CD4-positive, alpha-beta T cell (primary cell): ENCODE data around the gene JAZF1. TPM values are rescaled to one million over a fixed set of nuclear protein-coding genes. Genes with fewer than 3 reads are reported as not detected.

Experiments
- ATAC-seq: fragments of 200-7000 bp; cut with Tn5 transposase; one replicate; pipeline ENCODE4 v1.10.0; 2022; ENCODE audit warnings: mild to moderate bottlenecking; ENCODE audit not compliant: poor library complexity
- CTCF ChIA-PET: fragments of 350-600 bp; sonication (Branson Sonifier 250); formaldehyde crosslinking; loops from one replicate; lab custom pipeline; 2021; ENCODE audit warnings: antibody characterized with exemption, inconsistent platforms; lab: Charles Lee
- POLR2A ChIA-PET: fragments of 350-600 bp; sonication (Branson Sonifier 250); formaldehyde crosslinking; loops from one replicate; lab custom pipeline; 2021; ENCODE audit warnings: antibody characterized with exemption, inconsistent platforms; lab: Charles Lee
- DNase-seq, 14 experiments: peaks; one replicate each; pipeline ENCODE4 v3.0.0-alpha.2; 2013 to 2020; ENCODE audit warnings: mixed read lengths in 2 of 14
- H3K27ac ChIP-seq, 2 donors: one replicate each; pipeline versions ENCODE4 v1.5.1 to v1.7.0; 2013; ENCODE audit warnings: low read length in 2 of 2, low read depth in 1 of 2, mild to moderate bottlenecking in 1 of 2
- H3K27me3 ChIP-seq, 2 experiments: 1 replicate in 1 of 2; 2 replicates in 1 of 2; pipeline versions ENCODE4 v1.6.1 to v1.7.0; 2013; ENCODE audit warnings: low read length in 2 of 2, control low read depth in 1 of 2, mild to moderate bottlenecking in 1 of 2, moderate library complexity in 1 of 2; ENCODE audit not compliant: insufficient read depth in 2 of 2, control insufficient read depth in 1 of 2
- H3K36me3 ChIP-seq: one replicate; pipeline ENCODE4 v1.6.1; 2013; ENCODE audit warnings: low read length, control low read depth; ENCODE audit not compliant: insufficient read depth
- H3K4me1 ChIP-seq: one replicate; pipeline ENCODE4 v1.6.1; 2013; ENCODE audit warnings: low read length, control low read depth; ENCODE audit not compliant: insufficient read depth
- H3K4me3 ChIP-seq: one replicate; pipeline ENCODE4 v1.5.1; 2013; ENCODE audit warnings: mild to moderate bottlenecking, low read length, moderate library complexity
- H3K9me3 ChIP-seq, 2 experiments: 1 replicate in 1 of 2; 2 replicates in 1 of 2; pipeline versions ENCODE4 v1.6.1 to v1.7.0; 2013; ENCODE audit warnings: low read length in 2 of 2, mild to moderate bottlenecking in 2 of 2, control low read depth in 1 of 2, moderate library complexity in 1 of 2; ENCODE audit not compliant: control insufficient read depth in 1 of 2, insufficient read depth in 1 of 2
- H3K27ac Mint-ChIP-seq: one replicate; pipeline ENCODE4 v1.8.0; 2020; ENCODE audit warnings: mixed read lengths
- H3K27me3 Mint-ChIP-seq: one replicate; pipeline ENCODE4 v1.8.0; 2021; ENCODE audit warnings: mixed read lengths
- H3K36me3 Mint-ChIP-seq: one replicate; pipeline ENCODE4 v1.8.0; 2021; ENCODE audit warnings: low read depth, mixed read lengths
- H3K4me1 Mint-ChIP-seq: one replicate; pipeline ENCODE4 v1.8.0; 2021; ENCODE audit warnings: low read depth, mixed read lengths
- H3K4me3 Mint-ChIP-seq: one replicate; pipeline ENCODE4 v1.8.0; 2020; ENCODE audit warnings: mild to moderate bottlenecking, mixed read lengths
- H3K9me3 Mint-ChIP-seq: one replicate; pipeline ENCODE4 v1.8.0; 2020; ENCODE audit warnings: mixed read lengths
- CTCF ChIP-seq: fragments of 200-600 bp; IDR thresholded peaks from one replicate; pipeline ENCODE4 v1.8.0; 2022; ENCODE audit warnings: antibody characterized with exemption, mild to moderate bottlenecking
- intact Hi-C, 2 experiments: fragments of 100-400 bp; cut with DNase I in 1 of 2; cut with micrococcal nuclease in 1 of 2; formaldehyde crosslinking; loops; one replicate each; pipeline versions ENCODE4 v1.15.1 to v1.9.0; 2023 to 2025; cut with DNase I, micrococcal nuclease
- total RNA-seq, 174 experiments: library from RNA in 2 of 174; stranded (reverse) in 2 of 174; gene quantifications; one replicate each; pipeline ENCODE4 v1.2.3 and lab custom pipeline; 2021 to 2026

Gene JAZF1
- total RNA-seq, 2 experiments from 2014 or later = 9.9 to 11.1 TPM

DNA sequence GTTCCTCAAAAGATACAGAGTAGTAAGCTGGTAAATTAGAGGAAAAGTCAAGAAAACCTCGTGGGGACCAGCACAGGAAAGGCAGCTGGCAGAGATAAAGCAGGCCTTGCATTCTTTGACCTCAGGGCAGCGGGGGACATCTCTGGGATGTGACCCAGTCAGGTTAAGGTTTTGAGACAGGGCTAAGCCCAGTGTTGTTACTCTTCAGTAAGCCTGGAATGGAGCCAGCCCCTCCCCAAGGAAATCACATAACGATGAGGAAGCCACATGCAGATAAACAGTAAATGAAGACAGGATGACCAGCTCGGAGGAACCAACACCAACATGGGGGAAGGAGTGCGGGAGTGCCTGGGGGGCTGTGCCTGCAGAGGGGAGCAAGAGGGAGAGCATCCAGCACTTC is 99.6 kb downstream of the JAZF1 start:
- intact Hi-C loops = no loop called here
- H3K4me1 ChIP-seq = no peaks in the 10 kb centered on the region
- POLR2A ChIA-PET = interaction anchor here (0.6 kb wide), 1 partner anchor 825 kb away, joined by 3 read pairs; no protein-coding TSS in a partner anchor
- no peak overlapping the region for H3K4me3 ChIP-seq
- no peak for DNase-seq
- ATAC-seq = no peak
- H3K9me3 Mint-ChIP-seq = no peaks in the 10 kb centered on the region
- no peak for TF ChIP-seq CTCF
- CTCF ChIA-PET = interaction anchor here (1.1 kb wide), 1 partner anchor 11 kb away, joined by 5 read pairs; no protein-coding TSS in a partner anchor
- H3K9me3 ChIP-seq = no peaks in the 10 kb centered on the region
- H3K36me3 Mint-ChIP-seq = no peaks in the 10 kb centered on the region
- no peak overlapping the region for H3K27ac ChIP-seq
- H3K27me3 Mint-ChIP-seq = no peaks in the 10 kb centered on the region
- H3K36me3 ChIP-seq = no peaks in the 10 kb centered on the region
- no peaks in the 10 kb centered on the region for H3K27me3 ChIP-seq
- no peak overlapping the region for H3K27ac Mint-ChIP-seq
- H3K4me3 Mint-ChIP-seq = no peak overlapping the region
- H3K4me1 Mint-ChIP-seq = peaks cover 8% of the 10 kb centered on the region

DNA sequence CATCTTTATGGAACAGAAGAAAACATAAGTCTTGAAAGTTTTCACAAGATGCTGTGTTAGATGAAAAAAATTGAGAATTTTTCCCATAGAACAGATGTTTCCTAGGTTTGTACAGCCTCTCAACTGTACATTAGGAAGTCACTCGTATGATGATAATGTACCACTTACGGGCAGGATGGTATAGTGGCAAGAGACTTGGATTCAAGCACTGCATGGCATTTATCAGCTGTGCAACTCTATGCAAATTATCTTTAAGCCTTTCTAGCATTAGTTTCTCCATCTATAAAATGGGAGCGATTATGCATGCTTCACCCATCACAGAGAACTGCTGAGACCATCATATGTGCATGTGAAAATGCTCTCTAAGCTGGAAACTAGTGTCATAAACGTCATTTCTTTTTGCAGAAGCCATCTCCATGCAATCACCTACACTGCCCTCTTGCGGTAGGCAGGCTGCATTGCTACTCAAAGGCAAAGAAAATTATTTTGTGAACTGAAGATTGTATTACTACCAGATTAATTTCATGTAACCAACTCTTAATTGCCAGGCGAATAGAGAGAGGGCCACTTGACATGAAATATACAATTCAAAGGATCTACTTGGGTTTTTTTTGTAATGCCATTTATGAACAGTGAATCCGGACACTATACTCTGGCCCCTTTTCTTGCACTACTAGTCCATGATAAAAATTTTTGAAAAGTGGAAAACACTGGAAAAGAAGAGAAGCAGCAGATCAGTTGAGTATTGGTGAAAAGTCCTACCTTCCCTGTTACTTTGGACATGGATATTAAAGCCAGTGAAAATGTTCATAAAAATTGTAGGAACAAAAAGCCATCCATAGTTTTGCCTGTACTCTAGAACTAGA is 102.3 kb downstream of the JAZF1 start:
- no peaks in the 10 kb centered on the region for H3K9me3 Mint-ChIP-seq
- no peaks in the 10 kb centered on the region for H3K27me3 Mint-ChIP-seq
- Histone ChIP-seq H3K9me3 (no peaks in the 10 kb centered on the region), H3K4me1 (no peaks in the 10 kb centered on the region), H3K27ac (no peak overlapping the region), H3K27me3 (no peaks in the 10 kb centered on the region), H3K4me3 (no peak overlapping the region), H3K36me3 (no peaks in the 10 kb centered on the region)
- H3K4me3 Mint-ChIP-seq = no peak overlapping the region
- H3K36me3 Mint-ChIP-seq = no peaks in the 10 kb centered on the region
- intact Hi-C loops = loop anchor here (1.0 to 5.0 kb wide), 2 partner anchors 881 to 882 kb away; no protein-coding TSS in a partner anchor
- TF ChIP-seq CTCF = peak; percentile 99
- CTCF ChIA-PET = interaction anchor here (0.6 to 1.9 kb wide), 8 partner anchors 8 to 882 kb away, joined by 3 to 8 read pairs (median 4); no protein-coding TSS in a partner anchor
- peak; percentile 16 to 72 (median 38) for DNase-seq
- H3K27ac Mint-ChIP-seq = no peak overlapping the region
- H3K4me1 Mint-ChIP-seq = peaks cover 8% of the 10 kb centered on the region
- ATAC-seq = peak; percentile 64
- POLR2A ChIA-PET = no interaction called here

DNA sequence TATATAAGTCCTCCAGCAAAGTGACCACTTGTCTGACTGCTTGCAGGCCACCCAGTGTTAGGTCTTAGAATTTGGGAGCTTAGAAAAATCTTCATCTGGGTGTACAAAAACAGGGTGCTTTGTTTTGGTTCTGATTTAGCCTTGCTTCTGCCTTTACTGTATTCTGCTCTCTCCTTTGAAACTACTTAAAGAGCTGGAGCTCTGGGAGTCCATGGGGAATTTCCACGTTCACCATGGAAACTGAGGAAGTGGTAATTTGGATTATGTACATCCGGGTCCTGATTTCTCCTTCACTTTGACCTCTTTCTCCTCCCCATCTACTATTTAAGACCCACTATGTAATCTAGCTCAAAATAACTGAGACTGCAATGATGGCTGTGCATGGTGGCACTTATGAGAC is 103.0 kb downstream of the JAZF1 start:
- no peaks in the 10 kb centered on the region for H3K36me3 Mint-ChIP-seq
- ChIA-PET POLR2A (no interaction called here), CTCF (interaction anchor here (0.6 to 1.6 kb wide), 7 partner anchors 8 to 882 kb away, joined by 3 to 8 read pairs (median 4); no protein-coding TSS in a partner anchor)
- H3K4me1 Mint-ChIP-seq = peaks cover 8% of the 10 kb centered on the region
- DNase-seq (no peak), ATAC-seq (no peak)
- no peak overlapping the region for H3K27ac ChIP-seq
- no peaks in the 10 kb centered on the region for H3K27me3 ChIP-seq
- H3K9me3 Mint-ChIP-seq = no peaks in the 10 kb centered on the region
- no peaks in the 10 kb centered on the region for H3K36me3 ChIP-seq
- no peaks in the 10 kb centered on the region for H3K4me1 ChIP-seq
- no peak overlapping the region for H3K4me3 ChIP-seq
- TF ChIP-seq CTCF = no peak
- no peak overlapping the region for H3K27ac Mint-ChIP-seq
- no peaks in the 10 kb centered on the region for H3K9me3 ChIP-seq
- intact Hi-C loops = loop anchor here (1.0 to 5.0 kb wide), 2 partner anchors 880 to 881 kb away; no protein-coding TSS in a partner anchor
- H3K27me3 Mint-ChIP-seq = no peaks in the 10 kb centered on the region
- no peak overlapping the region for H3K4me3 Mint-ChIP-seq
